H4 (cell line): ENCODE results near the gene PIK3C2G. TPM values are rescaled to one million over a fixed set of nuclear protein-coding genes. Genes with fewer than 3 reads are reported as not detected.
A peak's percentile ranks its signal among the peaks of the same experiment; 100 is the strongest.

ENCODE experiments used
- DNase-seq: peaks from one replicate; pipeline ENCODE4 v3.0.0-alpha.2; 2015; ENCODE audit warnings: low spot score
- total RNA-seq: library from RNA; depleted of rRNA; stranded (reverse); fragments of >200 nt; shearing (Covaris generic); gene quantifications from 2 replicates; pipeline ENCODE4 v1.2.3, GENCODE V29; 2014

The PIK3C2G gene
- total RNA-seq, 1 experiment from 2014 or later: not detected

DNA sequence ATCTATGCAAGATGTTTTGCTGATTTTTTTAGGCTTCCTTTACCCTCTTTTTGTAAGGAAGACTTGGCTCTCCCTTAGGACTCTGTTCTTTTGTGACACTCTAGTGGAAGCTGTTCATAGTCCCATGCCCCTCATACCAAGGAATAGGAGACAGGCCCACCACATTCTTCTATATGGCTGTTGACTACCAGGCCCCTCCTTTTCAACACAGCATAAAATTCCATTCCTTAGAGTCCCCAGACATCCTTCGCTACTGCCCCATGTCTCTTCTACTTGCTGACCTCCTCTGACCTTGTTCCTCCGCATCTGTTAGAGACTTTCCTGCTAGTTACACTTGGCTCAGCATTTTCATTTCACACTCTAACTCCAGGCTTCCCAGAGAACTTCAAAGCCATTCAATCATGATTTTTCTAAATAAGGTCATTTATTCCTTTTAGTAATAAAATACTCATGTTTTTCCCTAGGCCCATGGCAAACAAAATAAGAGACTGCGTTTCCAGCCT lies 9.7 kb downstream of the PIK3C2G start:
- DNase-seq: no peak

DNA sequence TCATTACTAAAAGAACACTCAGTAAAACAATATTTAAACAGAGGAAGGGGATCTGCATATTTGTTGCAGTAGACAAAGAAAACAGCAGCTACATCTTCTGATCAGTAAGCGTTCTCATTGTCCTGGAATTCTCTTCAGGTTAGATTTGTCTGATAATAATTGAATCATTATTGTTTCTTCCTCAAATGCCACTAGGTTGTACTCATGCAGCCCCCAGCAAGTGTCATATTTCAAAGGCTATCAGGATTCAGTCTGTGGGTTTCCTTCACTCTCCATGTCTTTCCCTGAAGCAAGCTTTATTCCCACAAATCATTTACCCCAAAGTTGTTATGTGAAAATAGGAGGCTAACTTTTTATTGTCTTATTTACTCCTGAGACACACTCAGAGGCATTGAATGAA lies 14.7 kb downstream of the PIK3C2G start:
- DNase-seq: no peak

GRCh38 chr12:18277196-18277595 lies 15.9 kb downstream of the PIK3C2G start:
- DNase-seq: no peak

DNA sequence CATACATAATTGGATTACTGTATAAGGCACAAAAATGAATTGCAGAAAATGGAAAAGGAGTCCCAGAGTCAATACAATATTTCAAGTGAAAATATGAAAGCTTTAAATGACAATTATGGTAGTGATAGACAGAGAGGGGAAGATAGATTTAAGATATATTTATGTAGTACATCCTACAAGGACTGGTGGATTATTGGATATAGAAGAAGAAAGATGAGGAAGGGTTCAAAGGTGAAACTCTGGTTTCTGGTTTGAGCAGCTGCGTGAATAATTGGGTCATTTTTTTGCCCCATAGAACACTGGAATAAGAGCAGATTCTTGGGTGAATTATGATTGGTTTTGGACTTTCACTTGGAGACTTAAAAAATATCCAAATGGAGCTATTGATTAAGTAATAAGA lies 19.4 kb downstream of the PIK3C2G start:
- DNase-seq: no peak

DNA sequence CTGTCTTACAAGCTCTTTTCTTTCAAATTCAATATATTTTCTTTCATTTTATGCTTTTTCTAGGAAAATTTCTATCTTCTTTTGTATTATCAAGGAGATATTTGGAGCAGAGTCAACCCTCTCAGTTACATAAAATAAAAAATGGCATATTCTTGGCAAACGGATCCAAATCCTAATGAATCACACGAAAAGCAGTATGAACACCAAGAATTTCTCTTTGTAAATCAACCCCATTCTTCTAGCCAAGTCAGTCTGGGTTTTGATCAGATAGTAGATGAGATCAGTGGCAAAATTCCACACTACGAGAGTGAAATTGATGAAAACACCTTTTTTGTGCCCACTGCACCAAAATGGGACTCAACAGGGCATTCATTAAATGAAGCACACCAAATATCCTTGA lies 20.6 kb downstream of the PIK3C2G start:
- no peak for DNase-seq

DNA sequence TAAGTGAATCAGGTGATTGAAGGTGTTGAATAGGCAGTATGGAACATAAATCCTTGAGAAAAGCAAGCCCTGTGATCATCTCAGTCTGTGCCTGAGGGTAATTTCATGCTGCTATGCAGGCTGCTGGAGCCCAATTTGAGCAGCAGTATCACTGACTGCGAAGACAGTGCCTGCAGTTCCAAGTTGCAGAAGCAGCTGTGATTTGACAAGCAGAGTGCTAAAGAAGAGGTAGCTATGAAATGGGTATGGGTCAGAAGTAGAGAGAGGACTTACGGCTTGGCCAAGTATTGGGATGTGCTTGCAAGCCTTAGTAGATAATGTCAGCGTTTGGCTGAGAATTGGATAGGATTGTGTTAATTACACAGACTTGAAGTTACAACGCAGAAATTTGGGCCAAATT lies 22.5 kb downstream of the PIK3C2G start:
- DNase-seq: no peak

DNA sequence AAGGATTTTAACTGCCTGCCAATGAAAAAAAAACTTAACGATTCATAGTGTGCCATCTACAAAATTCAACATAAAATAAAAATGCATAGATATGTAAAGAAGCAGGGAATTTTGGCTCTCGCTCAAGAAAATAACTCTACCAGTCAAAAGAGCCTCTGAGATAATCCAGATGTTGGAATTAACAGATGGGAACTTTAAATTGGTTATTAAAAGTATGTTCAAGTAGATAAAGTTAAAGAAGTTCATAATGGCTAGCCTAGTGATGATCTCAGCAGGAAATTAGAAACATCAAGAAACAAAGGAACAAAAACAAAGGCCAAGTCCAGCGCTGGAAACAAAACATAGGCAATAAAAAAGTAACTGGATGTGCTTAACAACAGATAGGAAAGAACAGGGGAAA lies 23.1 kb downstream of the PIK3C2G start:
- no peak for DNase-seq

DNA sequence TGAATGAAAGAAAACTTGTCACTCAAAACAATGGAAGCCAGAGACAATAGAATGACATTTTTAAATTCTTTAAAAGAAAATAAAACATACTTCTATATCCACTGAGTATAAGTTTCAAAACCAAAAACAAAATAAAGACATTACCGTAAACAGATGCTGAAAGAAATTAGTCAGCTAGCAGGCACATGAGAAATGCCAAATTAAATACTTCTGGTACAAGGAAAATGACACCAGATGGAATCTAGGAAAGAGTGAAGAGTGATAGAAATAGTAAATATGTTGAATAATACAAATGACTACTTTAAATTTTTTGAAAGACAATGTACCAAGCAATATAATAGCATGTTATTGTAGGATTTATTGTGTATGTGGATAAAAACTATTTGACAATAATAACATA lies 23.8 kb downstream of the PIK3C2G start:
- DNase-seq: no peak

- no peak for DNase-seq
Measured at GRCh38 chr12:18290386-18290785, 29.1 kb downstream of the PIK3C2G start.

DNA sequence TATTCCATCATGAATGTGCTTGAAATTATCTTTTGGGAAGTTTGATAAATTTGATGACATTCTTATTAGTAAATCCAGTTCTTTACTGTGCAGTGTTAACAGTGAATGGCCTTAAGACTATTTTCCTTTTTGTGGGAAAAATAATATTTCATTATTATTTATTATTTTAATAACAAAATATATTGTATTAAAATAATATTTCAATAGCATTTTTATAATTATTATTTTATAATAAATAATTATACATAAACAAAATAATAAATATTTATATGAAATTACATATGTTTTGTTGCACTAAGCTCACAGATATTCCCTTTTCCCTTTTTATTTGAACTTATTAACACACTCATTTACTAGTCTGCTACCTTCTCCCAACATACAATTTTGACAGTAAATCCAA lies 33.6 kb downstream of the PIK3C2G start:
- DNase-seq: no peak

DNA sequence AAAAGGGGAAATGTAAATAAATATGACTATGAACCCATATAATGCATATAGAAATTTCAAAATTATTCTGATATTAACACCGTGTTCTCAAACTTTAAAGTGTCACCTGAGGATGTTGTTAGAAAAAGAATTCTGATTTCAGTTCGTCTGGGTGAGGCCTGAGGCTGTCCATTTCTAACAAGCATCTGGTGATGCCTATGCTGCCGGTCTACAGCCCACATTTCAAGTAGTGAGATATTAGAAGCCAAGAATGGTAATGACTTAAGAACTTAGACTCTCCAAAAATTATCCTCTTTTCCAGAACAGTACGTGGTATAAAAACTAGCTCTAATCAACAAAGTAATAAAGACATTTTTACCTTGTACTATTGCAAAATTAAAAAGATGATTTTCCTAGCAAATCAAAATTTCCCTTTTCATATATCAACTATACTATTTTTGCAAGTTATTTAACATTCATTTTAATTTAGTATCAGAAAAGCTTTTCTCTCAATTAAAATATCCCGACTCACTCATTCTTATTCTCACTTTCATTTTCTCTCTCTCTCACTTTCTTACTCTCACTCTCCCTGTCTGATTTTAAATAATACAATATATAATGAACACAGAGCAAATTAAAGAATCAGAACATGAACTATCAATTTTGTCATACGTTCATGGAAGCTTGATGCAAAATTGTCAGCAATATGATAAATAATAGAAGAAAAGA lies 35.0 kb downstream of the PIK3C2G start:
- DNase-seq: peak; percentile 16

GRCh38 chr12:18296909-18297280 lies 35.6 kb downstream of the PIK3C2G start:
- DNase-seq: peak; percentile 14

DNA sequence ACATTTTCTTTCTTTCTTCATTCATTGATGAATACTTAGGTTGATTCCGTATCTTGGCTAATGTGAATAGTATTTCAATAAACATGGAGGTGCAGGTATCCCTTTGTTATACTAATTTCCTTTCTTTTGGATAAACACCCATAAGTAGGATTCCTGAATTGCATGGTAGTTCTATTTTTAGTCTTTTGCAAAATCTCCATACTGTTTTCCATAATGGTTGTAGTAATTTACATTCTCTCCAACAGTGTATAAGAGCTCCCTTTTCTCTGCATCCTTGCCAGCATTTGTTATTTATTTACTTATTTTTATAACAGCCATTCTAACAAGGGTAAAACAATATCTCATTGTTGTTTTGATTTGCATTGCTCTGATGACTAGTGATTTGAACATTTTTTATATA lies 36.6 kb downstream of the PIK3C2G start:
- DNase-seq: no peak

- DNase-seq: no peak
Measured at GRCh38 chr12:18302809-18303430, 41.6 kb downstream of the PIK3C2G start.

GRCh38 chr12:18304609-18305008 lies 43.3 kb downstream of the PIK3C2G start:
- DNase-seq: no peak

DNA sequence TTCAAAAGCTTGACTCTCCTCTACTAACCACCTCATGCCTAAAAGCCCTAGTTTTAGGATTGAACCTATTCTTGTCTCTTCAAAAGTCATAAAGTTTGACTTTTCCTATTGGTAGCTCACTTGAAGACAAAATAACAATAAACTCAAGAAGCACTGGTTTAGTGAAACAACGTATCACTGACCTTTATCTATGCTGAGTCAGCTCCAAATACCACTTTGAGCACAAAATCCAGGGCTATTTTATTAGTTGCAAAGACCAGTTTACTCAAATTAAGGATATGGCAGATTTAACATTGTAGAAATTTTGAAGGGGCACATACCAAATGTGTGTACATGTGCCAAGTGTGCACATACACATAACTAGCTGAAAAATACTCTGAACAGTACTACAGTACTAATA lies 45.0 kb downstream of the PIK3C2G start:
- no peak for DNase-seq

- DNase-seq: no peak
Measured at GRCh38 chr12:18313306-18313705, 52.0 kb downstream of the PIK3C2G start.

DNA sequence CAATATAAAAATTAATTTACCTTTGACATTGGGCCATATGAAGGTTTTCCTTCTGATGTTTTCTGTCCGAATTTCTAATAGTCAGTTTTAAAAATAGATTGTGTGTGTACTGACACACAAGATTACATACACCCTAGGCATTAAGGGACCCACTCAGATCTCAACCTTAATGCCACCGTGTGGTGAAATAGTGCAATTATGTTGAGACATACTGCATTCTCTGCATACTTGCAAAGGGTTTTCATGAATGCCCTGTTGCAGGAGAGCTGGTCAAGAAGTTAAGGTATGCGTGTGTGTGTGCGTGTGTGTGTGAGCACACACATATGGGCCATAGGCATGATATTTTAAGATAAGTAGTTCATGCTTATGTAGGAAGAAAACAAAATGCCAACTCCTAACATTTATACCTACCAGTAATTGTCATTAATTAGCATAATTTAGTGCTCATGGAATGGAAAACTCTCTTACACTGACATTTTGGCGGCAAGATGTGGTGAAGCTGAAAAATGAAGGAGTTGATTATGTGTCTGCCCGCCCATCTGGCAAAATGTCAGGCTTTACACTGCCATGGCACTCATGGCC lies 58.8 kb downstream of the PIK3C2G start:
- DNase-seq: peak; percentile 74

DNA sequence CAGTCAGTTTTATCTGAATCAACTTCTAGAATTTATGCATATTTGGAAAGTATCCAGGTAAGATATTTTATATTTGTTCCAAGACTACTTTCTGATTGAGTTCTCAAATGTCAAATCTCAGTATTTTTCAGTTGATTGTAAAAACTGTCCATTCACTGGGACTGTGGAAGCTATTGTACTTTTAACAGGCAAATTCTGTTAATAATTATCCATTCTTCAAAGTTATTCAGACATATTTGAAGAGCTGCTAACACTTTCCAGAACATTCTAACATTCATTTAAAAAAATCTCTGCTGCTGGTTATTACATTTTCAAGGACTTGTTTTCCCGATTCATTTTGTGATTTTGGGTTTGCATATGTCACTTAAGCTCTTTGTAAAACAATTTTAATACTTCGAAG lies 59.7 kb downstream of the PIK3C2G start:
- no peak for DNase-seq

DNA sequence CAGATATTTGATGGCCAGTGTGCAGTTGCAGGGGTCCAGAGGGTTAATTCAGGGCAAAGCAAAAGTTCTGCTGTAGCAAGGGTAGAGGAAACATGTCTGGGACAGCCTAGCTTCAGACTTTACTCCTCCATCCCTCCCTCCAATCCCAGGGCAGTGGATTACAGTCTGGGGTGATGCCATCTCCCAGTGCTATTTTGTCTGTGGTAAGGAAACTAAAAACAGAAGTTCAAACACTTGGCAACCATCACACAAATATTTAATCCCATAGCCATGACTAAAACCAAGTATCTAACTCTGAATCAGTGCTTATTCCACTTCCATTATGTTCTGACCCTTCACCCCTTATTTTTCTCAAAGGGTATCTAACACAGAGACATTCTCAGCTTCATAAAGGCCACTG lies 61.8 kb downstream of the PIK3C2G start:
- DNase-seq: peak; percentile 11

GRCh38 chr12:18327036-18327435 lies 65.7 kb downstream of the PIK3C2G start:
- no peak for DNase-seq

- DNase-seq: no peak
Measured at GRCh38 chr12:18332173-18332572, 70.9 kb downstream of the PIK3C2G start.

- DNase-seq: no peak
Measured at GRCh38 chr12:18339633-18340032, 78.3 kb downstream of the PIK3C2G start.
